OCI-LY1 (cell line): Measurements from ENCODE around the gene CNEP1R1.

Experiments
- H2AFZ ChIP-seq: fragments of 200-600 bp; sonication (generic), shearing (Covaris generic); 2 replicates; pipeline ENCODE4 v1.6.0; 2014; ENCODE audit warnings: antibody characterized with exemption, mild to moderate bottlenecking, low read length
- H3F3A ChIP-seq: fragments of 200-600 bp; sonication (generic), shearing (Covaris generic); 2 replicates; pipeline ENCODE4 v1.6.0; 2014; ENCODE audit warnings: mild to moderate bottlenecking, antibody characterized with exemption, low read length, moderate library complexity; ENCODE audit not compliant: insufficient read depth
- H3K27ac ChIP-seq: fragments of 200-600 bp; sonication (generic); 2 replicates; pipeline ENCODE4 v1.5.1; 2014; ENCODE audit warnings: low read length, mixed run types, mild to moderate bottlenecking, low read depth; ENCODE audit not compliant: poor library complexity, severe bottlenecking
- H3K27me3 ChIP-seq: fragments of 200-600 bp; sonication (generic); 2 replicates; pipeline ENCODE4 v1.6.0; 2014; ENCODE audit warnings: antibody characterized with exemption, mild to moderate bottlenecking, low read length, moderate library complexity; ENCODE audit not compliant: insufficient read depth
- H3K36me3 ChIP-seq: fragments of 200-600 bp; sonication (generic); 2 replicates; pipeline ENCODE4 v1.6.1; 2014; ENCODE audit warnings: mild to moderate bottlenecking, antibody characterized with exemption, low read length, moderate library complexity, mixed read lengths; ENCODE audit not compliant: insufficient read depth
- H3K4me1 ChIP-seq: fragments of 200-600 bp; sonication (generic); 2 replicates; pipeline ENCODE4 v1.5.1; 2014; ENCODE audit warnings: mild to moderate bottlenecking, low read length, moderate library complexity; ENCODE audit not compliant: insufficient read depth, severe bottlenecking
- H3K4me2 ChIP-seq: fragments of 200-600 bp; sonication (generic), shearing (Covaris generic); 2 replicates; pipeline ENCODE4 v1.6.1; 2014; ENCODE audit warnings: low read length
- H3K4me3 ChIP-seq: fragments of 200-600 bp; sonication (generic); 2 replicates; pipeline ENCODE4 v1.5.1; 2014; ENCODE audit warnings: low read length, low read depth, mild to moderate bottlenecking, mixed read lengths; ENCODE audit not compliant: poor library complexity, severe bottlenecking
- H3K79me2 ChIP-seq: fragments of 200-600 bp; shearing (Covaris generic); 2 replicates; pipeline ENCODE4 v1.6.1; 2016; ENCODE audit warnings: mixed run types, low read length, mixed read lengths; ENCODE audit not compliant: insufficient read depth
- H3K9ac ChIP-seq: fragments of 200-600 bp; sonication (generic), shearing (Covaris generic); 2 replicates; pipeline ENCODE4 v1.6.1; 2014; ENCODE audit warnings: mild to moderate bottlenecking, low read length, mixed read lengths
- H3K9me2 ChIP-seq: fragments of 200-600 bp; sonication (generic), shearing (Covaris generic); 2 replicates; pipeline ENCODE4 v1.6.1; 2014; ENCODE audit warnings: low read depth, mild to moderate bottlenecking, low read length, mixed read lengths
- H3K9me3 ChIP-seq: fragments of 200-600 bp; shearing (Covaris generic); 2 replicates; pipeline ENCODE4 v1.6.1; 2014; ENCODE audit warnings: low read length, mixed read lengths
- H4K20me1 ChIP-seq: fragments of 200-600 bp; sonication (generic), shearing (Covaris generic); 2 replicates; pipeline ENCODE4 v1.6.0; 2016; ENCODE audit warnings: mild to moderate bottlenecking, low read length; ENCODE audit not compliant: insufficient read depth
- CTCF ChIP-seq: fragments of 200-600 bp; sonication (generic), shearing (Covaris generic); IDR thresholded peaks from 2 replicates; pipeline ENCODE4 v1.5.1; 2017; ENCODE audit warnings: mild to moderate bottlenecking, antibody characterized with exemption, low read length, moderate library complexity, mixed read lengths
- EZH2 ChIP-seq: fragments of 200-600 bp; sonication (generic), shearing (Covaris generic); IDR thresholded peaks from 2 replicates; pipeline ENCODE4 v1.8.0; 2017; ENCODE audit warnings: borderline replicate concordance, mixed run types, mild to moderate bottlenecking, antibody characterized with exemption, low read length, moderate library complexity, mixed read lengths

Gene CNEP1R1

DNA sequence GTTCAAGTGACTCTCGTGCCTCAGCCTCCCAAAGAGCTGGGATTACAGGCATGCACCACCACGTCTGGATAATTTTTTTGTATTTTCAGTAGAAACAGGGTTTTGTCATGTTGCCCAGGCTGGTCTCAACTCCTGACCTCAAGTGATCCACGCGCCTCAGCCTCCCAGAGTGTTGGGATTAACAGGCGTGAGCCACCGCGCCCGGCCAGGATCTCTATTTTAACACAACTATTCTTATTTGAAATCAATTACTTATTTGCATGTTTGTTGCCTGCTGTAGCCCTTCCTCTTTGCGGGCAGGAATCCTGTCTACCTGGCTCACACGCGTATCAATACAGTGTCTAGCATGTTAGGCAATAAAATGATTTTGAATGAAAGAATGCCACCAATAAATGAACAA lies 818 bp upstream of the CNEP1R1 start:
- Histone ChIP-seq H3K9me2 (no peaks in the 10 kb centered on the region), H3F3A (no peaks in the 10 kb centered on the region), H3K4me1 (peaks cover 15% of the 10 kb centered on the region), H4K20me1 (no peaks in the 10 kb centered on the region), H3K27me3 (no peaks in the 10 kb centered on the region), H3K36me3 (peaks cover 2% of the 10 kb centered on the region; the same call in 1 of the 2 replicates), H3K79me2 (peaks cover 10% of the 10 kb centered on the region; the same call in 1 of the 2 replicates), H3K9ac (peak overlapping the region; percentile 23; the same call in 1 of the 2 replicates), H3K9me3 (no peaks in the 10 kb centered on the region), H3K4me2 (peak overlapping the region; percentile 62), H3K27ac (no peak overlapping the region), H2AFZ (peak overlapping the region; percentile 21; the same call in 1 of the 2 replicates), H3K4me3 (peak overlapping the region; percentile 92)
- no peak for TF ChIP-seq EZH2
- no peak for TF ChIP-seq CTCF

GRCh38 chr16:50025537-50025931 lies 509 bp downstream of the CNEP1R1 start:
- Histone ChIP-seq H3K9me2 (no peaks in the 10 kb centered on the region), H3K9ac (peak overlapping the region; percentile 80), H3K27ac (peak overlapping the region; percentile 5), H3F3A (no peaks in the 10 kb centered on the region), H3K4me3 (peak overlapping the region; percentile 92), H2AFZ (peak overlapping the region; percentile 37; the same call in 1 of the 2 replicates), H3K4me2 (peak overlapping the region; percentile 89), H3K4me1 (peaks cover 15% of the 10 kb centered on the region), H3K27me3 (no peaks in the 10 kb centered on the region), H3K9me3 (no peaks in the 10 kb centered on the region), H3K36me3 (peaks cover 15% of the 10 kb centered on the region; the same call in 1 of the 2 replicates), H4K20me1 (no peaks in the 10 kb centered on the region), H3K79me2 (peaks cover 10% of the 10 kb centered on the region; the same call in 1 of the 2 replicates)
- TF ChIP-seq CTCF: no peak

DNA sequence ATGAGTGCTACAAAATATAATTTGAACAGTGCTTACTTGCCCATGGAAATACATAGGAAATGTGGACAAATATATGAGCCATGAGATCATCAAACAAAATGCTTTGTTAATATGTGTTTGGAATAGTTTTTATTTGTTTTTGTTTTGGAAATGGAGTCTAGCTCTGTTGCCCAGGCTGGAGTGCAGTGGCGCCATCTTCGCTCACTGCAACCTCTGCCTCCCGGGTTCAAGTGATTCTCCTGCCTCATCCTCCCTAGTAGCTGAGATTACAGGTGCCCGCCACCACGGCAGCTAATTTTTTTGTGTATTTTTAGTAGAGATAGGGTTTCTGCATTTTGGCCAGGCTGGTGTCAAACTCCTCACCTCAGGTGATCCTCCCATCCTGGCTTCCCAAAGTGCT lies 2.8 kb downstream of the CNEP1R1 start:
- TF ChIP-seq EZH2: no peak
- no peak for TF ChIP-seq CTCF
- no peaks in the 10 kb centered on the region for H3F3A ChIP-seq
- no peak overlapping the region for H3K27ac ChIP-seq
- no peak overlapping the region for H3K9ac ChIP-seq
- H3K36me3 ChIP-seq: peaks cover 17% of the 10 kb centered on the region; the same call in 1 of the 2 replicates
- peaks cover 10% of the 10 kb centered on the region; the same call in 1 of the 2 replicates for H3K79me2 ChIP-seq
- peaks cover 15% of the 10 kb centered on the region for H3K4me1 ChIP-seq
- no peak overlapping the region for H3K4me2 ChIP-seq
- H2AFZ ChIP-seq: no peak overlapping the region
- no peak overlapping the region for H3K4me3 ChIP-seq
- H3K9me3 ChIP-seq: no peaks in the 10 kb centered on the region
- no peaks in the 10 kb centered on the region for H4K20me1 ChIP-seq
- no peaks in the 10 kb centered on the region for H3K27me3 ChIP-seq
- H3K9me2 ChIP-seq: no peaks in the 10 kb centered on the region
